K562 (cell line): Measurements from ENCODE around the gene DDAH2. TPM values are rescaled to one million over a fixed set of nuclear protein-coding genes. Genes with fewer than 3 reads are reported as not detected.
A peak's percentile ranks its signal among the peaks of the same experiment; 100 is the strongest.

Experiments
- CHD4 ChIP-seq: fragments of 200-600 bp; sonication (generic); IDR thresholded peaks from 3 replicates; pipeline ENCODE4 v1.6.1; 2012; ENCODE audit warnings: low read depth, mild to moderate bottlenecking, mixed read lengths, low read length, inconsistent platforms; ENCODE audit not compliant: insufficient read depth, insufficient replicate concordance, poor library complexity, severe bottlenecking
- ELK1 ChIP-seq: sonication (generic); formaldehyde crosslinking; IDR thresholded peaks from 2 replicates; pipeline ENCODE4 v1.8.1; 2022; ENCODE audit warnings: missing genetic modification reagents
- FOXP1 ChIP-seq: sonication (generic); formaldehyde crosslinking; IDR thresholded peaks from 2 replicates; pipeline ENCODE4 v1.8.0; 2022; ENCODE audit warnings: mild to moderate bottlenecking, missing genetic modification reagents
- L3MBTL2 ChIP-seq: fragments of 450-650 bp; IDR thresholded peaks from 2 replicates; pipeline ENCODE4 v1.6.1; 2016; ENCODE audit warnings: mild to moderate bottlenecking, moderate library complexity
- NKRF ChIP-seq: fragments of 450-650 bp; IDR thresholded peaks from 2 replicates; pipeline ENCODE4 v1.6.1; 2016; ENCODE audit warnings: borderline replicate concordance
- PTBP1 ChIP-seq: fragments of 200-400 bp; formaldehyde crosslinking; IDR thresholded peaks from 2 replicates; pipeline ENCODE4 v1.6.1; 2017; ENCODE audit warnings: low read depth, low read length
- SMARCE1 ChIP-seq: fragments of 450-650 bp; IDR thresholded peaks from 2 replicates; pipeline ENCODE4 v1.7.1; 2016; ENCODE audit warnings: mild to moderate bottlenecking
- ZFPM2 ChIP-seq: fragments of 250-450 bp; sonication (Bioruptor Pico); IDR thresholded peaks from 2 replicates; pipeline ENCODE4 v1.5.1; 2022; ENCODE audit warnings: mild to moderate bottlenecking
- ZNF121 ChIP-seq: sonication (generic); formaldehyde crosslinking; conservative IDR thresholded peaks from 2 replicates; pipeline ENCODE4 v1.8.0; 2022; ENCODE audit warnings: missing genetic modification reagents
- ZNF232 ChIP-seq: sonication (generic); formaldehyde crosslinking; IDR thresholded peaks from 2 replicates; pipeline ENCODE4 v1.8.0; 2022; ENCODE audit warnings: mild to moderate bottlenecking, missing genetic modification reagents
- ZNF589 ChIP-seq: fragments of 200-800 bp; sonication (Bioruptor generic); IDR thresholded peaks from 2 replicates; pipeline ENCODE4 v1.6.1; 2016; ENCODE audit warnings: low read depth, missing genetic modification characterization, missing compliant biosample characterization
- polyA plus RNA-seq, 8 experiments: library from polyadenylated mRNA; depleted of rRNA in 4 of 8; stranded (reverse) in 5 of 8; unstranded in 3 of 8; fragments of >200 nt; fragmentation: Nextera tagmentation in 2 of 8; fragmentation: Illumina TruSeq in 1 of 8; extraction: Ambion mirVana in 2 of 8; extraction: Trizol in 1 of 8; gene quantifications; 2 replicates each; pipeline versions ENCODE4 v1.2.1 to v1.2.3, GENCODE V29; 2011 to 2014; ENCODE audit warnings: inconsistent platforms in 1 of 8, missing spikeins in 1 of 8
- total RNA-seq, 7 experiments: library from RNA; depleted of rRNA in 6 of 7; stranded (reverse); fragments of >200 nt in 6 of 7; fragmentation: Illumina TruSeq in 2 of 7; extraction: Trizol in 2 of 7; gene quantifications; 2 replicates each; pipeline versions ENCODE4 v1.2.1 to v1.2.3, GENCODE V29; 2011 to 2021; ENCODE audit warnings: low replicate concordance in 1 of 7
- TF ChIP-seq, protein P1 (sequence below): fragments of 450-650 bp; IDR thresholded peaks from 2 replicates; pipeline ENCODE4 v1.6.1; 2018; ENCODE audit warnings: mild to moderate bottlenecking, low read depth; ENCODE audit not compliant: partially characterized antibody
- TF ChIP-seq, protein P2 (sequence below): fragments of 250-450 bp; sonication (Bioruptor Pico); IDR thresholded peaks from 2 replicates; pipeline ENCODE4 v1.4.0; 2020; ENCODE audit warnings: mild to moderate bottlenecking
- TF ChIP-seq, protein P3 (sequence below): fragments of 450-650 bp; formaldehyde crosslinking; IDR thresholded peaks from 2 replicates; pipeline ENCODE4 v1.4.0; 2020; ENCODE audit warnings: mild to moderate bottlenecking, moderate library complexity
- TF ChIP-seq, protein P4 (sequence below): fragments of 450-650 bp; IDR thresholded peaks from 2 replicates; pipeline ENCODE4 v1.6.1; 2016; ENCODE audit warnings: mild to moderate bottlenecking

The DDAH2 gene
- total and polyA plus RNA-seq, 9 of the 15 experiments (the other 6 are each of a cell fraction or from before 2014, with no cell fraction given): 1.8 to 45.4 (median 21.4) TPM

DNA sequence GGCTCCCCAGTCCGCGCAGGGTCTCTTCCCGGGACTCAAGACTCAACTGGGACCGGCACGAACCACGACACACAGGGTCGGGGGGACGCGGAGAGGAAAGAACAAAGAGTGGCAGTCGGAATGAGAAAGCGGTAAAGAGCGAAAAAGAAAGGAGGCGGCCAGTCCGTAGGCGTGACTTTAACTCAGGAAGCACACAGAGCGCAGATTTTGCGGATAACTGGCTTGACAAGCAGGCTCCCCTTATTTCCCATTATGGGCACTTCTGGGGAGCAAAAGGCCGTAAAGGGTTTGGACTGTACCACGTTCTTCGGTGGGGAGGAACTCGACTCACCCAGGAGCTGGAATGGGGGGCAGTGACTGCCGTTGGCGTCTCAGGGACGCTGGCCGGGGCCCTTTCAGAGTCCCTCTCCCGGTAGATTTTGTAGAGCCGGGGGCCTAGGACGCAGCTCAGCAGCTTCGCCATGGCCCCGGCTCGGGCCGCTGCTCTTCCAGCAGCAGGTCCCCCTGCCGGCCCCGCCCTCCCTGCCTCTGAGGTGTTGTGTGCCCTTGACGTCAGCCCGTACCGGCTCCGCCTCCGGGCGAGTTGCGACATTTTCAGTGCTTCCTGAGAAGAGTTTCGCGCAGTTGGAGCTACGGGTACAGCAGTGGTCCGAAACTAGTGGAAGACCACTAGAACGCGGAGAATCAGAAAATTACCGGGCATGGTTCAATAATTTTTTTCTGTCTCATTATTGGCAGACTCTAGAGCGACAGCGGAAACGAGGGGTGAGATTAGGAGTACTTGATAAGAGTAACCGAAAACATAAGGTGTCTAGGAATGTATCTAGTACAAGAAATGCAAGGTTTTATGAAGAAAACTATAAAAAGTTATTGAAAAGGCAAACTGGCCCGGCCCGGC, 26.0 kb downstream of the DDAH2 start, which contains the start of gene ABHD16A (continued):
- TF ChIP-seq, protein P1, sequence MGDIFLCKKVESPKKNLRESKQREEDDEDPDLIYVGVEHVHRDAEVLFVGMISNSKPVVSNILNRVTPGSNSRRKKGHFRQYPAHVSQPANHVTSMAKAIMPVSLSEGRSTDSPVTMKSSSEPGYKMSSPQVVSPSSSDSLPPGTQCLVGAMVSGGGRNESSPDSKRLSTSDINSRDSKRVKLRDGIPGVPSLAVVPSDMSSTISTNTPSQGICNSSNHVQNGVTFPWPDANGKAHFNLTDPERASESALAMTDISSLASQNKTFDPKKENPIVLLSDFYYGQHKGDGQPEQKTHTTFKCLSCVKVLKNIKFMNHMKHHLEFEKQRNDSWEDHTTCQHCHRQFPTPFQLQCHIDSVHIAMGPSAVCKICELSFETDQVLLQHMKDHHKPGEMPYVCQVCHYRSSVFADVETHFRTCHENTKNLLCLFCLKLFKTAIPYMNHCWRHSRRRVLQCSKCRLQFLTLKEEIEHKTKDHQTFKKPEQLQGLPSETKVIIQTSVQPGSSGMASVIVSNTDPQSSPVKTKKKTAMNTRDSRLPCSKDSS: no peak
- TF ChIP-seq, protein P2, sequence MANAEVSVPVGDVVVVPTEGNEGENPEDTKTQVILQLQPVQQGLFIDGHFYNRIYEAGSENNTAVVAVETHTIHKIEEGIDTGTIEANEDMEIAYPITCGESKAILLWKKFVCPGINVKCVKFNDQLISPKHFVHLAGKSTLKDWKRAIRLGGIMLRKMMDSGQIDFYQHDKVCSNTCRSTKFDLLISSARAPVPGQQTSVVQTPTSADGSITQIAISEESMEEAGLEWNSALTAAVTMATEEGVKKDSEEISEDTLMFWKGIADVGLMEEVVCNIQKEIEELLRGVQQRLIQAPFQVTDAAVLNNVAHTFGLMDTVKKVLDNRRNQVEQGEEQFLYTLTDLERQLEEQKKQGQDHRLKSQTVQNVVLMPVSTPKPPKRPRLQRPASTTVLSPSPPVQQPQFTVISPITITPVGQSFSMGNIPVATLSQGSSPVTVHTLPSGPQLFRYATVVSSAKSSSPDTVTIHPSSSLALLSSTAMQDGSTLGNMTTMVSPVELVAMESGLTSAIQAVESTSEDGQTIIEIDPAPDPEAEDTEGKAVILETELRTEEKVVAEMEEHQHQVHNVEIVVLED (CRISPR knock-in tag): peak; percentile 70
- TF ChIP-seq ZNF589 (CRISPR knock-in tag) (0 out of 2 replicates have a peak, but pooled peaks have one; percentile 76), ZNF232 (peak; percentile 30; the same call in 1 of the 2 replicates), NKRF (peak; percentile 87), ZNF121 (CRISPR knock-in tag) (no peak), CHD4 (no peak), PTBP1 (0 out of 2 replicates have a peak, but pooled peaks have one; percentile 33), ELK1 (no peak), SMARCE1 (no peak; the same call in 1 of the 2 replicates), L3MBTL2 (peak; percentile 75), ZFPM2 (CRISPR knock-in tag) (no peak; the same call in 1 of the 2 replicates), FOXP1 (peak; percentile 92)
- TF ChIP-seq, protein P3, sequence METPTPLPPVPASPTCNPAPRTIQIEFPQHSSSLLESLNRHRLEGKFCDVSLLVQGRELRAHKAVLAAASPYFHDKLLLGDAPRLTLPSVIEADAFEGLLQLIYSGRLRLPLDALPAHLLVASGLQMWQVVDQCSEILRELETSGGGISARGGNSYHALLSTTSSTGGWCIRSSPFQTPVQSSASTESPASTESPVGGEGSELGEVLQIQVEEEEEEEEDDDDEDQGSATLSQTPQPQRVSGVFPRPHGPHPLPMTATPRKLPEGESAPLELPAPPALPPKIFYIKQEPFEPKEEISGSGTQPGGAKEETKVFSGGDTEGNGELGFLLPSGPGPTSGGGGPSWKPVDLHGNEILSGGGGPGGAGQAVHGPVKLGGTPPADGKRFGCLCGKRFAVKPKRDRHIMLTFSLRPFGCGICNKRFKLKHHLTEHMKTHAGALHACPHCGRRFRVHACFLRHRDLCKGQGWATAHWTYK (CRISPR knock-in tag): peak; percentile 85
- TF ChIP-seq, protein P4, sequence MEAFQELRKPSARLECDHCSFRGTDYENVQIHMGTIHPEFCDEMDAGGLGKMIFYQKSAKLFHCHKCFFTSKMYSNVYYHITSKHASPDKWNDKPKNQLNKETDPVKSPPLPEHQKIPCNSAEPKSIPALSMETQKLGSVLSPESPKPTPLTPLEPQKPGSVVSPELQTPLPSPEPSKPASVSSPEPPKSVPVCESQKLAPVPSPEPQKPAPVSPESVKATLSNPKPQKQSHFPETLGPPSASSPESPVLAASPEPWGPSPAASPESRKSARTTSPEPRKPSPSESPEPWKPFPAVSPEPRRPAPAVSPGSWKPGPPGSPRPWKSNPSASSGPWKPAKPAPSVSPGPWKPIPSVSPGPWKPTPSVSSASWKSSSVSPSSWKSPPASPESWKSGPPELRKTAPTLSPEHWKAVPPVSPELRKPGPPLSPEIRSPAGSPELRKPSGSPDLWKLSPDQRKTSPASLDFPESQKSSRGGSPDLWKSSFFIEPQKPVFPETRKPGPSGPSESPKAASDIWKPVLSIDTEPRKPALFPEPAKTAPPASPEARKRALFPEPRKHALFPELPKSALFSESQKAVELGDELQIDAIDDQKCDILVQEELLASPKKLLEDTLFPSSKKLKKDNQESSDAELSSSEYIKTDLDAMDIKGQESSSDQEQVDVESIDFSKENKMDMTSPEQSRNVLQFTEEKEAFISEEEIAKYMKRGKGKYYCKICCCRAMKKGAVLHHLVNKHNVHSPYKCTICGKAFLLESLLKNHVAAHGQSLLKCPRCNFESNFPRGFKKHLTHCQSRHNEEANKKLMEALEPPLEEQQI: no peak
